Amniotic stem cell (primary cell): ENCODE measurements around the gene DNAJC18.
"Not testable (repeated sequence)": the region's sequence is repeated elsewhere in the genome, so short reads cannot be mapped to it uniquely, and the experiment has no call there.

Source experiments
- DNase-seq: peaks from one replicate; lab custom pipeline; 2025; lab: John Stamatoyannopoulos, UW

The DNAJC18 gene

GRCh38 chr5:139439013-139439903, at the start of gene DNAJC18:
TSS of gene DNAJC18 (minus strand) at chr5:139439525. CDS start at chr5:139439445, 80 bp downstream.
- peak; percentile 73 for DNase-seq

- DNase-seq = no peak
Measured at GRCh38 chr5:139488260-139488659, 48.9 kb upstream of the DNAJC18 start.

- DNase-seq = no peak
Measured at GRCh38 chr5:139486201-139486600, 46.9 kb upstream of the DNAJC18 start.

GRCh38 chr5:139482890-139483208, 43.5 kb upstream of the DNAJC18 start:
- not testable (repeated sequence) for DNase-seq

GRCh38 chr5:139482050-139482889, 42.9 kb upstream of the DNAJC18 start, which contains the start of gene STING1:
TSS of gene STING1 (minus strand) at chr5:139482758. CDS start at chr5:139481704, 1,054 bp downstream.
- DNase-seq = peak; percentile 87

GRCh38 chr5:139481580-139482049, 42.3 kb upstream of the DNAJC18 start:
- DNase-seq = no peak

- no peak for DNase-seq
Measured at GRCh38 chr5:139481122-139481533, 41.8 kb upstream of the DNAJC18 start.

GRCh38 chr5:139479729-139480128, 40.4 kb upstream of the DNAJC18 start:
- DNase-seq = not testable (repeated sequence)

GRCh38 chr5:139478657-139479423, 39.5 kb upstream of the DNAJC18 start:
- not testable (repeated sequence) for DNase-seq

GRCh38 chr5:139475865-139476617, 36.7 kb upstream of the DNAJC18 start:
- no peak for DNase-seq

GRCh38 chr5:139474890-139475791, 35.8 kb upstream of the DNAJC18 start:
- no peak for DNase-seq

GRCh38 chr5:139473565-139473964, 34.2 kb upstream of the DNAJC18 start:
- DNase-seq = no peak

GRCh38 chr5:139473105-139473504, 33.8 kb upstream of the DNAJC18 start:
- no peak for DNase-seq

- DNase-seq = no peak
Measured at GRCh38 chr5:139472386-139473030, 33.2 kb upstream of the DNAJC18 start.

GRCh38 chr5:139470821-139471300, 31.5 kb upstream of the DNAJC18 start, which contains the start of gene SMIM33:
TSS of gene SMIM33 (plus strand) at chr5:139471004. CDS start at chr5:139471122, 118 bp downstream.
- no peak for DNase-seq

GRCh38 chr5:139468421-139468931, 29.2 kb upstream of the DNAJC18 start:
- DNase-seq = no peak

- no peak for DNase-seq
Measured at GRCh38 chr5:139462586-139463276, 23.4 kb upstream of the DNAJC18 start, which contains the start of gene ECSCR. TSS of gene ECSCR (minus strand) at chr5:139462743. CDS start at chr5:139462670, 73 bp downstream.

GRCh38 chr5:139461698-139462097, 22.4 kb upstream of the DNAJC18 start:
- no peak for DNase-seq
